Hematopoietic multipotent progenitor cell treated with erythropoietin and hydrocortisone succinate and interleukin-3 and kit ligand, for 17 days (in vitro differentiated cells): ENCODE results near the gene ZBED3.

Experiments used
- DNase-seq: peaks from one replicate; pipeline ENCODE4 v3.0.0-alpha.2; 2015; ENCODE audit warnings: low spot score

Gene ZBED3

DNA sequence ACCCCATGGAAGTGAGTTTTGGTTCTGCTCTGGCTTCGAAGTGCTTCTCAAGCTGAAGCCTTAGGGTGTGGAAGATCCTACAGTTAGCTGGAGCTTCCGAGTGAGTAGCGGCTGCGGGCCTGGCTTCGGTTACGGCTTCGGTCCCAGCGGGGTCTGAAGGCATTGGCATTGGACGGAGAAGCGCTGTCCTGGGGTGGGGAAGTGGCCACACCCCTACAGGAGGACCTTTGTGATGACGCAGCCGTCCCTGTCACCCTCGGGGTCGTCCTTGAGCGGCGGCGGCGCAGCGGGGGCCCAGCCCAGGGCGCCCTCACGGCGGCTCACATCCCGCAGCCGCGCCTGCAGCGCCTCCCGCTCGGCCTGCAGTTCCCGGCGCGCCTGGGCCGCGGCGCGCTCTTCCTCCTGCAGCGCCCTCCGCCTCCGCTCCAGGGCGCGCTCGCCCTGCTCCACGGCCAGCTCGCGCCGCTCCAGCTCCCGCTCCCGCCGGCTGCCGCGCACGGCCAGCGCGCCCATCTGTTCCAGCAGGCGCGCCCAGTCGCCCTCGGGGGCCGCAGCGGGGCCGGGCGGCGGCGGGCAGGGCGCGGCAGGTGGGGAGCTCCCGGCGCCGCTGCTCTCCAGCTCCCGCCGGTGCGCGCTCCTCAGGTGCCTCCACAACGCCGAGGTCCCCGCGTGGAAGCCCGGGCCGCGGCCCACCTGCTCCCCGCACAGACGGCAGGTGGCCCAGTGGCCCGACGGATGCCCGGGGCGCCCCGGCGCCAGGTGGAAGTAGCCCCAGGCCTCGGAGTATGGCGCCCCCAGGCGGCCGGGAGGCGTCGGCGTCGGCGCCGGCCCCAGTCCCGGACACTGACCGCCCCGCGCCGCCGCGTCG is 9.9 kb downstream of the ZBED3 start:
- peak; percentile 73 for DNase-seq

DNA sequence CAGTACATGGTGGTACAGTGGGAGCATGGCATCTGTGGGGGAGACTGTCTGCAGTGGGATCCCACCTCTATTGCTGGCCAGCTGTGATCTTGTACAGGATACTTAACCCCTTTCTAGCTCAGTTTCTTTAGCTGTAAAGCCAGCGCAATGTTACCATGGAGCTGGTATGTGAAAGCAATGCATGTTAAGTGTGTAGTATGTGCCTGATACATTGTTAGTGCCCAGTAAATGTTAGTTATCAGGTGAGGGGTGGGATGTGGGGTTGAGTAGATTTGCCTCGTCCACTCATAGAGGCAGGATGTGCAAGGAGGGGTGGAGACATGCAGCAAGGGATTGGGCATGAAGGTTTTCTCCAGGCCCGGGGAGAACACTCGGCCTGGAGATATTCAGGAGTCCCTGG is 12.3 kb downstream of the ZBED3 start:
- no peak for DNase-seq

DNA sequence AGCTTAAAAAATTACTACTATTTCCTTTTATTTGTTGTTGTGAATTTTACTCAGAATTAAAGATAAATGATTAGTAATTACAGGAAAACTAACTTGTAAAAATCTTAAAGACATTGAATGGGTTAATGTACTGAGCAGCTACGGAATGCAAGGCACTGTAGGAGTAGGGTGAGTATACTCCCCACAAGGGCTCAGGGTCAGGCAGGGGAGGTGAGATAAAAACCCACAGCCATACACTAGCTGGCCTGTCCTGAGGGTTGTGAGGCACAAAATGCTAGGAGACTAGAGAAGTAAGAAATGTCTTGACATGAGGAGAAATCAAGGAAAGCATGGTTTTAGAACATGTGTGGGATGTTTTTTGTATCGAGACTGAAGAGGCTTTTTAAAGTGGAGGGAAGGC is 13.4 kb downstream of the ZBED3 start:
- no peak for DNase-seq

DNA sequence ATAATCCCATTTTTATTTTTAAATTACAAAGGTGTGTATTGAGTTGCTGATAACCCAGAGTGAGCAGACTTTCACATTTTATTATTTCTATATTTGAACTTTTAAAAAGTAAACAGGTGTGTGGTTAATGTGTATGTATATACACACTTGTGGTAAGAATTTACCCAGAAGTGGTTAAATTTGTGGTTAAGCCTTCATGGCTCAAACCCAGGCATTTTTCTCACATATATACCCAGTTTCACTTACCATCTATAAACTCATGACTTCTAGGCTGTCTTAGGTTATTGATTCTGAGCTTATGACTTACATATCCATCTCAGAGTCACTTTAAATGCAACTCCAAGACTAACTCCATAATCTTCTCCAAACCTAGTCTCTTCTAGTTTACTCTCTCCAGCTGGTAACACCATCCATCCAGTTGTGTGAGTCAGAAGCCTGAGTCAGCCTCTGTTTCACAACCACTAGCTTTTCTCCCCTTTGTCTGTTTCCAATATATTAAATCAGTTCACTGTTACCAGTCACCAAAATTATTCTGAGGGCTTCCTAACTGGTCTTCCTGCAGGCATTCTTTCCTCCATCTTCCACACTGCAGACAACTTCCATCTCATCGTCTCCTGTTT is 20.2 kb downstream of the ZBED3 start:
- DNase-seq: no peak

DNA sequence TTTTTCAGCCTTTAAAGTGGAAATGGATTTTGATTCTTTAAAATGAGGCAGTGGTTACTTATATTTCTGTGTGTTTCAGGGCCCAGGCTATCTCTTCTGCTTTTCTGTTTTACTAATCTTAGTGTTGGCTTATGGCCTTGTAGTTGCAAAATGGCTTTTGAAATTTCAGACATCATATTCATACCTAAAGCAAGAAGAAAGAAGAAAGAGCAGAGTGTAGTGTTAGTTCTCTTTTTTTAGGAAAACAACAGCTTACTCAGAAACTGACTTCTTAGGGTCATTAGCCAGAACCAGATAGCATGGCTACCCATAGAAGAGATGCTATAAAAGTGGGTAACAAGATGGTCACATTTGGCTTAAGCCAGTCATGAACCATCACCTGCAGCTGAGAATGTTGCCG is 20.9 kb downstream of the ZBED3 start:
- DNase-seq: no peak

DNA sequence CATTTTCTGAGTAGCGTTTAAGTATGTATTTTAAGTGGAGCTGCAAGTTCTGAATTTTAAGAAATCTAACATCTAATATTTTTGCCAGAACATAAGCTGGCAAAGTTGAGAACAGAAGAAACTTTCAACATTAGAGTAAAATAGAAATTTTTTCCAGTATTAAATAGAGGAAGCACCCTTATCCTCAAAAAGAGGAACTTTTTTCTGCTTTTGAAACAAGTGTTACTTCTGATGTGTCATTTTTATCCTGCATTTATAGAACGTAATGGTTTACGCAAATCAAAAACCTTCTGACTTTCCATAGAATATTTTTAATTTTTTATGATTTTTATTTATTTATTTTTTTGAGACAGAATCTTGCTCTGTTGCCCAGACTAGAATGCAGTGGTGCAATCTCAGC is 21.8 kb downstream of the ZBED3 start:
- DNase-seq: no peak

DNA sequence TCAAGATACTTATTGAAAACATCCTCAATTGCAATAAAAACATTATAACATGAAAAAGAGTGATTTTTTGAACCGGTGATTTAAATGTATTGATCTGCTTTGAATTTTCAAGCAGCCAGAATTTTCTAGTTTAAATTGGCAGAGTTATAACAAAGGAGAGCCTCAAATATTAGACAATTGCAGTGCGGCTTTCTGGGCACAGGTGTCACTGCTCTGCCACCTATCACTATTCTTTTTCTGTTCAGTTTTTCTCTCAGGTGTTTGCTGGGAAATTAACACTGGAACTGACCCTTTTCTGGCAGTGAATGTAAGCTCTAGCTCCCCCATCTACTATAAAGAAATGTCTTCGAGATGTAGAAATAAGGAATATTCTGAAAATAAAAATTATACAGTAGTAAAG is 23.0 kb downstream of the ZBED3 start:
- no peak for DNase-seq

DNA sequence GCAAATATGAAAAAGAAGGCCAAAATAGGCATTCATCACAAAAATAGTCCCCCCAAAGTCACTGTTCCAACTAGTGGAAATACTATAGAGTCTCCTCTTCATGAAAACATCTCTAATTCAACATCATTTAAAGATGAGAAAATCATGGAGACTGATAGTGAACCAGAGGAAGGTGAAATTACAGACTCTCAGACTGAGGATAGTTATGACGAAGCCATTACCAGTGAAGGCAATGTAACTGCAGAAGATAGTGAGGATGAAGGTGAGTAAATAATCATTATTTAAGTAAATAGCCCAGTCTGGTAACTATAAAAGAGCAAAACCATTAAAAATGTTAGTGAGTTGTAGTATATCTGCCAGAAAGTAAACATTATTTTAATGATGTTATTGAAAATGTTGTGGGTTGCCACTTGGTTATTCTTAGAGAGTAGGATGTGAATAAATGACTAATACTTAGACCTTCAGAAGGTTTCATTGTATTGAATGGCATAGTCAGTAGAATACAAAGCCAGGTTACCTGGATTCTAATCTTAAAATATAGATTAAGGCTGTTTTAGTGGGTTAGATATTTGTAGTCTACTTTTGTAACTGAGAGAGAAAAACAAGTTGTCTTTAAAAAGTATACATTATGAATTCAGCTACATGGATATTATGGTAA is 40.5 kb downstream of the ZBED3 start:
- no peak for DNase-seq

DNA sequence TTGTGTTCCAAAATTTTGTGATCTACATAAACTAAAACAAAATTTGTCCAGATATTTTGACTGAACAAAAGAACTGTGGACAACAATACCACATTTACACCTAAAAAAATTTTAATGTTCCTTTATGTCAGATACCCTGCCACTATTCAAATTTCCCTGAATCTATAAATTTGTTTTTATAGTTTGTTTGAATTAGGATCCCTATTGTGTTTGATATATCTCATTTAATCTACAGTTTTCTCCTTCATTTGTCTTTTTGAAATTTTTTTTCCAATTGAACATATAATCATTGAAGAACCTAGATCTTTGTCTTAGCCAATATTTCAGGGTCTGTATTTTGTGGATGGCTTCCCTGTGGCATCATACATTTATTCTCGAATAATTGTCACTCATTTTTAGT is 51.1 kb downstream of the ZBED3 start:
- no peak for DNase-seq

DNA sequence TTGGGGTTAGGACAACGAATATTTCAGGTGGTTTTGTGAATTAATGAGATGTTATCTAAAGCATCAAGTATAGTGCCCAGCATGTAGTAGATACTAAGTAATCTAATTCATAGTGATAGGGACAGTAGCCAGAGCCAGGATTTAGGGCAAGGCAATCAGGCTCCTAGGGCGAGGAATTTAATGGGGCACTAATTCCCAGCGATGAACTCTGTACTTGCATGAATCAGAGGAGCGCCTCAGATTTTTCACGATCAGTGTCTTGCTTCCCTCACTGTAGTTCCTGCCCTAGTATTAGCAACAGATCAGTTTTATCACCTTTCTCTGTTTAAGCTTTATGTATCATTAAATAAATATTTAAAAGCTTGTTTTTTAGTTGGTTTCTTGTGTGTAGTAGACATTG is 53.7 kb downstream of the ZBED3 start:
- DNase-seq: no peak

DNA sequence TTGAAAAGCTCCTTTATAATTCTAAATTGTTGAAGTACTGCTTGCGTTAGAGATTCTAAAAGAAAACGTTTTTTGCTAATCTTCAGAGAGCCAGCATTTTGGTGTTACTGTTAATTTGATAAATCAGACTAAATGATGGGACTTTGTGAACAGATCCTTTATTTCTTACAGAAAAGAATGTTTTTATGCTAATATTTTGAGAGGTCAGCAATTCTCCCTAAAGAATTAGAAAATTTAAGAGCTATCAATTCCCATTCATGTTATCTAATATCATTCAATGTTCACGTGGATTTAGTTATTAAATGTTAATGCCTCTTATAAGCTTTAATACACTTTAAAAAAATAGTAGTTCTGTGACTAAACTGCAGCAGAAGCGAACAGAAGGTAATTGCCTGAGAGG is 54.5 kb downstream of the ZBED3 start:
- DNase-seq: no peak

DNA sequence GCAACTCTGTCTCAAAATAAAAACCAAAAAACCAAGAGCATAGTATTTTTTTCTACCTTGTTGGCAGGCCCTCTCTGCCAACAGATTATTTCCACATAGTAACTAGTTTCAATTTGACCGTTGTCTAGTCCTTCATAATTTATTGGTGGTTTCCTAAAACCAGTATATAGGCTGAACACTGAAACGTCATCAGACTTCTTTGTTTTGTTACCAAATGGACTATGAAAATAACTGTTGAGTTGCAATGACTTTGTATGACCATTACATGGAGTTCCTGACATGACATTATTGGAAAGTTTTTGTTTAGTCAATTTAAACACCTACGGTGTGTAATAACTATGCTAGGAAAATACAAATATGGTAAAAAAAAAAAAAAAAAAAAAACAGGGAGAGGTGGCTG is 55.2 kb downstream of the ZBED3 start:
- DNase-seq: no peak

DNA sequence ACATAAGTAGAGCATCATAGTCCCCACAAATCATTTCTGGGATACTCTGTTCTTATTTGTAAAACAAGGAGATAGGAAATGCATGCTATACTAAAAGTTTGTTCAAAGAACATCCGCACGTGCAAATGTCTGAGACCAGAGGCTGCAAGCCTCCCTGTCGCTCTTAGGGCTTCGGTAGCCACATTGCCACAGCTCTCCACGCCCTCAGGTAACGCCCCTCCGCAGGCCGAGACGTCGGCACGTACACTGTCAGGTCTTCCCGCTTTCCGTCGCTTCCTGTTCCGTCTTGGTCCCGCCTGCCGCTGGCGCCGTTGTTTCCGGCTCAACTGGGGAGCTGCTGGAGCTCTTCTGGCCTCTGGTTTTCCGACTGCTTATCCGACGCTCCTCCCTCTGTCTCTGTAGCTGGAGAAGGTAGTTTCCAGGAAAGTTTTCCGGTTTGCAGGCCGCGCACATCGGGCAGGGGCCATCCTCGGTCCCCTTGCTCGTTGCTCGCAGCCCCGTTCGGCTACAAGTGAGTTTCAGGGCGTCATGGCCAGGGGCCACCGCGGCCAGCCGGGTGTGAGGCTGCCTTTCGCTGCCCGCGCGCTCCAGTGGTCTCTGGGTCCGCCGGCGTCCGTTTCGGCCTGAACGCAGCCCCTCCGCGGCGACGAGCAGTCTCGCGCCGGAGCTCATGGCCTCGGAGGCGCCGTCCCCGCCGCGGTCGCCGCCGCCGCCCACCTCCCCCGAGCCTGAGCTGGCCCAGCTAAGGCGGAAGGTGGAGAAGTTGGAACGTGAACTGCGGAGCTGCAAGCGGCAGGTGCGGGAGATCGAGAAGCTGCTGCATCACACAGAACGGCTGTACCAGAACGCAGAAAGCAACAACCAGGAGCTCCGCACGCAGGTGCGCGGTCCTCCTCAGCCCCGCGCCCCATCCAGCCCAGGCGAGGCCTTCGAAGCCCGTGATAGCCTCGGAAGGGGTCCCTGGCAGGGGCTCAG is 56.7 kb downstream of the ZBED3 start, which contains the start of gene AGGF1:
AGGF1 (plus strand) TSS at position 308 of the 975 bp plus-strand sequence; CDS start at position 671, 363 bp downstream.
- DNase-seq: peak; percentile 75

DNA sequence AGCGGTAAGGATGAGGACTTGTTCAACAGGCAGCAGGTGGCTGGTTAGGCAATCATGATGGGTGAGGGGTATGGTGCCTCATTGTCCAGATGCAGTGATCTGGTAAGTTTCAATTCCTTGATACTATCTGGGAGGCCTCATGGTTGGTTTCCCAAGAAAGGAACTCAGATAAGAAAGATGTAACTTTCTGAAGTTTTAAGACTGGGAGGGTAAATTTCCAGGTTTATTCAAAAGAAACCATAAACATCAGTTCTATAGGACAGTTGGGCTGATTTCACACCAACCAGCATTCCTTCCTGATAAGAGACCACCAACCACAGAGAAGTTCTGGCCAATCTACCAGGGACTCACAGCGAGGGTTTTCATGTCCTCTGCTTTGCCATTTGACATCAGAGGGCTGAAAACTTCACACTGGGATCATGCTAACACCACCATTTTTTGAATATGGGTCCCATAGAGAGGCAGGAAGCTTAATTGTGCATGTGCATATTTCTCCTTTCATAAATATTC is 57.7 kb downstream of the ZBED3 start:
- DNase-seq: no peak

DNA sequence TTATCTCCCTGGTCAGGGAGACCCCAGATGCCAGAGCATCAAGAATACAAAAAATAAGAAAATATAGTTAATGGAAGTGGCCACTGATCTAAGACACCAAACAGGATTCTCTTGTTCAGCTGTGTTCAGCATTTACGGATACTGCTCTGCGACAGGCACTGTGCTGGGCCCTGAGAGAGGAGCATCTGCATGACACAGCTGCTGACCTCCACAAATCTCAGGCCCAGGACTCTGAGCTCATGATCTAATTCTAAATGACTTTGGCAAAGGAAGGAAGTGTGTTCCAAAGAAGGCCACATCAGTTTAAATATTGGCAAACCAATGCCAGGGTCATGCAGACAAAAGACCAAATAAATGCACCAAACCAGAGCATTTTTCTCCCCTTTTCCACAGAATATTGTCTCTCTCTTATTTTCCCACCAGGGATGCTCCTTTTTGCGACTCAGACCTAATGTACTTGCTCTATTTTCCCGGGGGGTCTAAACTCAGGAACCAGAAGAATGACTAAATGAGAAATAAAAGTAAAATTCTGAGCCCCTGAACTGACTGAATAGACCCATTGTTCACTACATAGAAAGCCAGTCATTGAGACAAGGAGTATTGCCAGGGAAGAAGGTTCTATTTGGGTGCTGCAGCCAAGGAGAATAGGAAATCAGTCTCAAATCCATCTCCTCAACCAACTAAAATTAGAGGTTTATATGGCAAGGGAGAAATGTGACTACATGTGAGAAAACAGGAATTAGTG is 58.3 kb downstream of the ZBED3 start:
- DNase-seq: no peak

DNA sequence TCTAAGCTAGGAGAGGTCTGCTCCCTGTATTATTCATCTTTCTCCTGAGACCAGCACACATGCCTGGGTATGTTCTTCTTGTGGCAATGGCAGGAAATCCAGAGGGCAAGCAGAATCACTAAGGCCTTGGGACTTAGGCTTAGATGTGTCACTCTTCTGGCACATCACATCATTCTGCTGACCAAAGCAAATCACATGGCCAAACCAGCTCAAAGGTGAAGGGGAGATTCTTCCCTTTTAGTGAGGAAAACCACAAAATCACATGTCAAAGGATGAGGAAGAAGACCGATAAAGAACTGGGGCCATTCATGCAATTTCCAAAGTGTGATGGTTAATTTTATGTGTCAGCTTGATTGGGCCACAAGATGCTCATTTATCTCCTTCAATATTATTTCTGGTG is 62.6 kb downstream of the ZBED3 start:
- no peak for DNase-seq

DNA sequence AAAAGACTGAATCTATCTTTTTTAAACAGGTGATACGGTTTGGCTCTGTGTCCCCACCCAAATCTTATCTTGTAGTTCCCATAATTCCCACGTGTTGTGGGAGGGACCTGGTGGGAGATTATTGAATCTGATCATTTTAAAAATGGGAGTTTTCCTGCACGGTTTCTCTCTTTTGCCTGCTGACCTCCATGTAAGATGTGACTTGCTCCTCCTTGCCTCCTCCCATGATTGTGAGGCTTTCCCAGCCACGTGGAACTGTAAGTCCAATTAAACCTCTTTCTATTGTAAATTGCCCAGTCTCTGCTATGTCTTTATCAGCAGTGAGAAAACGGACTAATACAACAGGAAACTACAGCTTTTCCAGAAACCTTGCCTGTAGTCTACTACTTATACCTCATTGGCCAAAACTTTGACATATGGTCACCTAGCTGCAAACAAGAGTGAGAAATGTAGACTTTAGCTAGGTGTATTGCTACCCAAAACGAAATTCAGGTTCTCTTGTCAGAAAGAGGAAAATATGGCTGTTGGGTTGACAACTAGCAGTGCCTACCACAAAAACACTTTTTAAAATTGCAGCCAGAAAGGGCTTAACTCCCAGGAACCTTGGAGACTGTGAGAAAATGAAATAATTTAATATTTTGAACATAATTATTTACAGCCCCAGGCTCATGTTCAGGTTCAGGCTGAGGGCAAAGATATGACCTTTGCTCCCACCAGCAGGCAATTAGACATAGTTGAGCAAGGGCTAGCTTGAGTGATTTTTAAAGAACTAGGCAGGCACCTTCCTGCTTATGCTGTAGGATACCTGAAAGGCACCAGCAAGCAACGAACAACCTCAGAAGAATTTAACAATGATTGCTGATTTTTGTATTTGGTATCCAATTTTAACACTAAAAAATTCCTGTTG is 64.3 kb downstream of the ZBED3 start:
- DNase-seq: no peak
